IPS-15b (cell line): ENCODE results near the gene ADAM8.

Experiments used
- H3K27me3 ChIP-seq: one replicate; pipeline ENCODE4 v1.6.1; 2013; ENCODE audit warnings: low read length; ENCODE audit not compliant: control insufficient read depth, insufficient read depth
- H3K36me3 ChIP-seq: one replicate; pipeline ENCODE4 v1.6.1; 2013; ENCODE audit warnings: low read length; ENCODE audit not compliant: control insufficient read depth, insufficient read depth
- H3K4me1 ChIP-seq: one replicate; pipeline ENCODE4 v1.6.1; 2013; ENCODE audit warnings: mild to moderate bottlenecking, low read length; ENCODE audit not compliant: control insufficient read depth, insufficient read depth
- H3K4me3 ChIP-seq: one replicate; pipeline ENCODE4 v1.5.1; 2013; ENCODE audit warnings: low read depth, low read length
- H3K9ac ChIP-seq: one replicate; pipeline ENCODE4 v1.6.1; 2013; ENCODE audit warnings: low read depth, mild to moderate bottlenecking, low read length
- H3K9me3 ChIP-seq: one replicate; pipeline ENCODE4 v1.6.1; 2013; ENCODE audit warnings: mild to moderate bottlenecking, low read length; ENCODE audit not compliant: control insufficient read depth, insufficient read depth

ADAM8 gene

GRCh38 chr10:133261726-133262325 lies 14.8 kb downstream of the ADAM8 start:
- Histone ChIP-seq H3K4me1 (peaks cover 6% of the 10 kb centered on the region), H3K9me3 (no peaks in the 10 kb centered on the region), H3K27me3 (peaks cover 12% of the 10 kb centered on the region), H3K4me3 (peak overlapping the region; percentile 56), H3K36me3 (no peaks in the 10 kb centered on the region), H3K9ac (no peak overlapping the region)

- peaks cover 6% of the 10 kb centered on the region for H3K4me1 ChIP-seq
- no peak overlapping the region for H3K9ac ChIP-seq
- no peaks in the 10 kb centered on the region for H3K9me3 ChIP-seq
- H3K27me3 ChIP-seq, result peaks cover 12% of the 10 kb centered on the region
- H3K36me3 ChIP-seq, result no peaks in the 10 kb centered on the region
- H3K4me3 ChIP-seq, result peak overlapping the region; percentile 56
These were observed 15.6 kb downstream of the ADAM8 start for GRCh38 chr10:133260895-133261725.

- Histone ChIP-seq H3K4me1 (peaks cover 6% of the 10 kb centered on the region), H3K36me3 (no peaks in the 10 kb centered on the region), H3K27me3 (peaks cover 12% of the 10 kb centered on the region), H3K9ac (no peak overlapping the region), H3K4me3 (no peak overlapping the region), H3K9me3 (no peaks in the 10 kb centered on the region)
These were observed 17.1 kb downstream of the ADAM8 start for GRCh38 chr10:133259602-133259989.

GRCh38 chr10:133258818-133259601 lies 17.7 kb downstream of the ADAM8 start:
- no peak overlapping the region for H3K4me3 ChIP-seq
- no peak overlapping the region for H3K9ac ChIP-seq
- H3K9me3 ChIP-seq, result no peaks in the 10 kb centered on the region
- H3K27me3 ChIP-seq, result peaks cover 12% of the 10 kb centered on the region
- peaks cover 6% of the 10 kb centered on the region for H3K4me1 ChIP-seq
- no peaks in the 10 kb centered on the region for H3K36me3 ChIP-seq

GRCh38 chr10:133258066-133258817 lies 18.4 kb downstream of the ADAM8 start:
- H3K36me3 ChIP-seq, result no peaks in the 10 kb centered on the region
- H3K4me1 ChIP-seq, result peaks cover 6% of the 10 kb centered on the region
- H3K4me3 ChIP-seq, result peak overlapping the region; percentile 41
- H3K9me3 ChIP-seq, result no peaks in the 10 kb centered on the region
- peak overlapping the region; percentile 12 for H3K9ac ChIP-seq
- peaks cover 12% of the 10 kb centered on the region for H3K27me3 ChIP-seq

GRCh38 chr10:133257489-133258065 lies 19.1 kb downstream of the ADAM8 start:
- peaks cover 6% of the 10 kb centered on the region for H3K27me3 ChIP-seq
- peaks cover 6% of the 10 kb centered on the region for H3K4me1 ChIP-seq
- H3K9ac ChIP-seq, result peak overlapping the region; percentile 37
- no peaks in the 10 kb centered on the region for H3K9me3 ChIP-seq
- peak overlapping the region; percentile 41 for H3K4me3 ChIP-seq
- H3K36me3 ChIP-seq, result no peaks in the 10 kb centered on the region

- H3K27me3 ChIP-seq, result no peaks in the 10 kb centered on the region
- H3K4me3 ChIP-seq, result no peak overlapping the region
- H3K9me3 ChIP-seq, result no peaks in the 10 kb centered on the region
- H3K9ac ChIP-seq, result no peak overlapping the region
- no peaks in the 10 kb centered on the region for H3K36me3 ChIP-seq
- peaks cover 3% of the 10 kb centered on the region for H3K4me1 ChIP-seq
These were observed 21.3 kb downstream of the ADAM8 start for GRCh38 chr10:133255323-133255722.

- H3K4me3 ChIP-seq, result no peak overlapping the region
- H3K27me3 ChIP-seq, result no peaks in the 10 kb centered on the region
- H3K4me1 ChIP-seq, result peaks cover 3% of the 10 kb centered on the region
- no peaks in the 10 kb centered on the region for H3K36me3 ChIP-seq
- no peaks in the 10 kb centered on the region for H3K9me3 ChIP-seq
- H3K9ac ChIP-seq, result no peak overlapping the region
These were observed 22.1 kb downstream of the ADAM8 start for GRCh38 chr10:133254421-133255120.

GRCh38 chr10:133253361-133253955 lies 23.2 kb downstream of the ADAM8 start:
- no peaks in the 10 kb centered on the region for H3K9me3 ChIP-seq
- no peak overlapping the region for H3K4me3 ChIP-seq
- H3K9ac ChIP-seq, result no peak overlapping the region
- H3K36me3 ChIP-seq, result no peaks in the 10 kb centered on the region
- peaks cover 3% of the 10 kb centered on the region for H3K4me1 ChIP-seq
- no peaks in the 10 kb centered on the region for H3K27me3 ChIP-seq

- Histone ChIP-seq H3K9me3 (no peaks in the 10 kb centered on the region), H3K4me3 (no peak overlapping the region), H3K27me3 (no peaks in the 10 kb centered on the region), H3K36me3 (no peaks in the 10 kb centered on the region), H3K9ac (no peak overlapping the region), H3K4me1 (peaks cover 5% of the 10 kb centered on the region)
These were observed 24.5 kb downstream of the ADAM8 start for GRCh38 chr10:133252223-133252552.
